ENCODE data around the gene ECI2.

ECI2 gene

DNA sequence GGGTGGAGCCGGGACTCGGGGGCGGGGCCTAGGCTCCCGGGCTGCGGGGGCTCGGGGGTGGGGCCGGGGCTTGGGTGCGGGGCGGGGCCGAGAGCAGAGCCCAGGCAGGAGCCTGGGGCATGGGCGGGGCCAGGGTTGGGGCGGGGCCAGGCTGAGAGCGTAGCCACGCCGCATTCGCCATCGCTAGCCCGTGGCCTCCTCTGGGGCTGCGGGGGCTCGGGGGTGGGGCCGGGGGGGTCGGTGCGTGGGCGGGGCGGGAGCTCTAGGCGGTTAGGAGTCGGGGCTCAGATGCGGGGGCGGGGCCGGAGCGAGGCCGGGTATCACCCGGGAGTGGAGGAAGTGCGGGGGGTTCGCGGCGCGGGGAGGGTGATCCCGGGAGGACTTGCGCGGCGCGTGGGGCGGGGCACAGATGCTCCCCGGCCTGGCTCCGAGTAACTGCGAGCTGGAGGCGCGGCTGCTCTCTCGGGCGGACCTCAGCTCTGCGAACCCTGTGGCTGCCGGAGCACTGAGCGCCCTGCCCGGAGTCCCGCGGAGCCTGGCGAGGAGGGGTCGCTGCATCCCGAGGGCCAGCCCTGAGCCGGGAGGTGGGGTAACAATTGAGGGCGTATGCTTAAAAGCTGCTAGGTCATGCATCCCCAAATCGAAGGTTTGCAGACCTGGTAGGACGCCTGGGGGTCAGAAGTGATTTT is 434 bp upstream of the ECI2 start (continued):
- no peak for TF ChIP-seq ZBTB7A (tag by site-specific recombination; IDR thresholded peaks at IDR 0.05; ENCODE audit: low read depth)
- TF ChIP-seq ZNF610 (tag by site-specific recombination; IDR thresholded peaks at IDR 0.05; ENCODE audit: borderline replicate concordance), result 0 out of 2 replicates have a peak, but pooled peaks have one; percentile 74
- TF ChIP-seq, protein P1, sequence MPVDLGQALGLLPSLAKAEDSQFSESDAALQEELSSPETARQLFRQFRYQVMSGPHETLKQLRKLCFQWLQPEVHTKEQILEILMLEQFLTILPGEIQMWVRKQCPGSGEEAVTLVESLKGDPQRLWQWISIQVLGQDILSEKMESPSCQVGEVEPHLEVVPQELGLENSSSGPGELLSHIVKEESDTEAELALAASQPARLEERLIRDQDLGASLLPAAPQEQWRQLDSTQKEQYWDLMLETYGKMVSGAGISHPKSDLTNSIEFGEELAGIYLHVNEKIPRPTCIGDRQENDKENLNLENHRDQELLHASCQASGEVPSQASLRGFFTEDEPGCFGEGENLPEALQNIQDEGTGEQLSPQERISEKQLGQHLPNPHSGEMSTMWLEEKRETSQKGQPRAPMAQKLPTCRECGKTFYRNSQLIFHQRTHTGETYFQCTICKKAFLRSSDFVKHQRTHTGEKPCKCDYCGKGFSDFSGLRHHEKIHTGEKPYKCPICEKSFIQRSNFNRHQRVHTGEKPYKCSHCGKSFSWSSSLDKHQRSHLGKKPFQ (tag by site-specific recombination; IDR thresholded peaks at IDR 0.05), result no peak
- TF ChIP-seq ZNF174 (tag by site-specific recombination; IDR thresholded peaks at IDR 0.05), result no peak
- TF ChIP-seq ZNF416 (tag by site-specific recombination; IDR thresholded peaks at IDR 0.05), result no peak
- peak; percentile 48; the same call in 1 of the 2 replicates for TF ChIP-seq ZXDB (tag by site-specific recombination; IDR thresholded peaks at IDR 0.05)
- no peak for TF ChIP-seq ZNF792 (tag by site-specific recombination; IDR thresholded peaks at IDR 0.05)
- TF ChIP-seq KLF9 (tag by site-specific recombination; IDR thresholded peaks at IDR 0.05; ENCODE audit: low read depth), result peak; percentile 71
- no peak for TF ChIP-seq PRDM1 (tag by site-specific recombination; IDR thresholded peaks at IDR 0.05)
- peak; percentile 65 for TF ChIP-seq ZBTB11 (tag by site-specific recombination; conservative IDR thresholded peaks at IDR 0.05; ENCODE audit: low read depth)
- no peak for TF ChIP-seq ZNF580 (tag by site-specific recombination; IDR thresholded peaks at IDR 0.05)
- TF ChIP-seq HOXC10 (CRISPR knock-in tag; IDR thresholded peaks at IDR 0.05), result no peak
- TF ChIP-seq ZNF701 (tag by site-specific recombination; IDR thresholded peaks at IDR 0.05), result no peak
- peak; percentile 92 for TF ChIP-seq ZBTB20 (tag by site-specific recombination; IDR thresholded peaks at IDR 0.05)
- TF ChIP-seq TSHZ1 (tag by site-specific recombination; IDR thresholded peaks at IDR 0.05; ENCODE audit: borderline replicate concordance), result no peak
- TF ChIP-seq ZNF529 (tag by site-specific recombination; IDR thresholded peaks at IDR 0.05; ENCODE audit: insufficient replicate concordance), result no peak
- TF ChIP-seq KLF16 (tag by site-specific recombination; IDR thresholded peaks at IDR 0.05), result no peak
- peak; percentile 84 for TF ChIP-seq ZBTB17 (tag by site-specific recombination; IDR thresholded peaks at IDR 0.05)
- TF ChIP-seq ZNF138 (tag by site-specific recombination; IDR thresholded peaks at IDR 0.05; ENCODE audit: borderline replicate concordance), result no peak
- peak; percentile 60; the same call in 1 of the 2 replicates for TF ChIP-seq KLF10 (tag by site-specific recombination; IDR thresholded peaks at IDR 0.05)
- no peak; the same call in 1 of the 2 replicates for TF ChIP-seq ZNF366 (tag by site-specific recombination; conservative IDR thresholded peaks at IDR 0.05)
- peak; percentile 50 for TF ChIP-seq ZIC2 (tag by site-specific recombination; IDR thresholded peaks at IDR 0.05)
- no peak for TF ChIP-seq ZNF623 (tag by site-specific recombination; IDR thresholded peaks at IDR 0.05)
- TF ChIP-seq ZNF202 (tag by site-specific recombination; IDR thresholded peaks at IDR 0.05; ENCODE audit: borderline replicate concordance), result no peak
- TF ChIP-seq HOXA7 (CRISPR knock-in tag; IDR thresholded peaks at IDR 0.05; ENCODE audit: borderline replicate concordance), result no peak
- TF ChIP-seq ZNF211 (tag by site-specific recombination; IDR thresholded peaks at IDR 0.05; ENCODE audit: low read depth), result no peak
- TF ChIP-seq ZFP69B (tag by site-specific recombination; IDR thresholded peaks at IDR 0.05), result no peak
- no peak for TF ChIP-seq ZNF292 (tag by site-specific recombination; IDR thresholded peaks at IDR 0.05; ENCODE audit: borderline replicate concordance, low read depth)
- no peak for TF ChIP-seq ZNF660 (tag by site-specific recombination; IDR thresholded peaks at IDR 0.05)
- no peak for TF ChIP-seq OVOL3 (tag by site-specific recombination; IDR thresholded peaks at IDR 0.05)
- TF ChIP-seq ZNF677 (tag by site-specific recombination; IDR thresholded peaks at IDR 0.05), result no peak
- no peak for TF ChIP-seq ZNF621 (tag by site-specific recombination; IDR thresholded peaks at IDR 0.05)
- TF ChIP-seq ZFP3 (tag by site-specific recombination; IDR thresholded peaks at IDR 0.05; ENCODE audit: low read depth), result no peak
- TF ChIP-seq ZNF843 (tag by site-specific recombination; IDR thresholded peaks at IDR 0.05), result peak; percentile 55; the same call in 1 of the 2 replicates
